Tibial nerve (tissue), 4 donors: Measurements from ENCODE around the gene NGEF.

Experiments
- EP300 ChIP-seq, 2 donors: sonication (generic); formaldehyde crosslinking; IDR thresholded peaks; one replicate each; pipeline ENCODE4 v1.6.1; 2017; ENCODE audit warnings: antibody characterized with exemption in 2 of 2, mild to moderate bottlenecking in 1 of 2
- TF ChIP-seq, protein P1 (sequence below), 5 experiments: fragments of 200-600 bp in 3 of 5; fragments of 450-650 bp in 2 of 5; sonication (generic) in 3 of 5; IDR thresholded peaks; one replicate each; pipeline ENCODE4 v1.5.1; 2016 to 2019; ENCODE audit warnings: antibody characterized with exemption in 5 of 5, mild to moderate bottlenecking in 3 of 5, moderate library complexity in 2 of 5

DNA sequence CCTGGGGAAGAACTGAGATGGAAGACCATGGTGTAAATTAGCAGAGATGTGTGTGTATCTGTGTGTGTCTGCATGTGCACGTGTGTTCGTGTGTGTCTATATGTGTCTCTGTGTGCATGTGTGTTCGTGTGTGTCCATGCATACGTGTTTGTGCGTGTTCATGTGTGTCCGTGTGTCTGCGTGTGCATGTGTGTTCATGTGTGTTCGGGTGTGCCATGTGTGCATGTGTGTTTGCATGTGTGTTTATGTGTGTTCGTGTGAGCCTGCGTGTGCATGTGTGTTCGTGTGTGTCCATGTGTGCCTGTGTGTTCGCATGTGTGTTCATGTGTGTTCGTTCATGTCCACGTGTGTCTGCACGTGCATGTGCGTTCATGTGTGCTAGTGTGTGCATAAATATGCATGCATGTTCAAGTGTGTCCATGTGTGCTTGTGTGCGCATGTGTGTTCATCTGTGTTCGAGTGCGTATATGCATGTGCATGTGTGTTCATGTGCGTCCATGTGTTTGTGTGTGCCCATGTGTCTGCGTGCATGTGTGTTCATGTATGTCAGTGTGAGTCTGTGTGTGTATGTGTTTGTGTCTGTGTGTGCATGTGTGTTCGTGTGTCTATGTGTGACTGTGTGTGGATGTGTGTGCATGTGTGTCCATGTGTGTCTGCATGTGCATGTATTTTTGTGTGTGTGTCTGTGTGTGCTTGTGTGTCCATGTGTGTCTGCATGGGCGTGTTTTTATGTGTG is 22.5 kb upstream of the NGEF start:
- TF ChIP-seq, protein P1, sequence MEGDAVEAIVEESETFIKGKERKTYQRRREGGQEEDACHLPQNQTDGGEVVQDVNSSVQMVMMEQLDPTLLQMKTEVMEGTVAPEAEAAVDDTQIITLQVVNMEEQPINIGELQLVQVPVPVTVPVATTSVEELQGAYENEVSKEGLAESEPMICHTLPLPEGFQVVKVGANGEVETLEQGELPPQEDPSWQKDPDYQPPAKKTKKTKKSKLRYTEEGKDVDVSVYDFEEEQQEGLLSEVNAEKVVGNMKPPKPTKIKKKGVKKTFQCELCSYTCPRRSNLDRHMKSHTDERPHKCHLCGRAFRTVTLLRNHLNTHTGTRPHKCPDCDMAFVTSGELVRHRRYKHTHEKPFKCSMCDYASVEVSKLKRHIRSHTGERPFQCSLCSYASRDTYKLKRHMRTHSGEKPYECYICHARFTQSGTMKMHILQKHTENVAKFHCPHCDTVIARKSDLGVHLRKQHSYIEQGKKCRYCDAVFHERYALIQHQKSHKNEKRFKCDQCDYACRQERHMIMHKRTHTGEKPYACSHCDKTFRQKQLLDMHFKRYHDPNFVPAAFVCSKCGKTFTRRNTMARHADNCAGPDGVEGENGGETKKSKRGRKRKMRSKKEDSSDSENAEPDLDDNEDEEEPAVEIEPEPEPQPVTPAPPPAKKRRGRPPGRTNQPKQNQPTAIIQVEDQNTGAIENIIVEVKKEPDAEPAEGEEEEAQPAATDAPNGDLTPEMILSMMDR (IDR thresholded peaks at IDR 0.05), result no peak
- TF ChIP-seq EP300 (IDR thresholded peaks at IDR 0.05), result no peak
